IMR-90 (cell line): ENCODE measurements around the gene NYAP1. TPM values are rescaled to one million over a fixed set of nuclear protein-coding genes. Genes with fewer than 3 reads are reported as not detected.

Source experiments
- ATAC-seq: fragments of 200-7000 bp; cut with Tn5 transposase; 2 replicates; pipeline ENCODE4 v1.9.1; 2020; ENCODE audit warnings: low read depth, mild to moderate bottlenecking, moderate library complexity
- BruUV-seq: library from RNA; stranded (reverse); fragments of 400-500 nt; replicated peaks from 2 replicates; lab custom pipeline; 2021; lab: Mats Ljungman, UMichigan
- CTCF ChIA-PET: fragments of 300-600 bp; formaldehyde crosslinking; extraction: SDS; loops from one replicate; lab custom pipeline; 2021; ENCODE audit warnings: antibody characterized with exemption; lab: Yijun Ruan, JAX
- POLR2A ChIA-PET: fragments of 300-600 bp; sonication (Branson Sonifier 250); formaldehyde crosslinking; loops from one replicate; lab custom pipeline; 2022; ENCODE audit warnings: antibody characterized with exemption; ENCODE audit not compliant: unreplicated experiment; lab: Charles Lee
- DNase-seq: peaks from one replicate; pipeline ENCODE4 v3.0.0; 2013
- H2AFZ ChIP-seq: replicated peaks from 2 replicates; pipeline ENCODE3; 2013; ENCODE audit warnings: low read length, mild to moderate bottlenecking; ENCODE audit not compliant: poor library complexity
- H2AK5ac ChIP-seq: 2 replicates; pipeline ENCODE4 v1.6.1; 2013; ENCODE audit warnings: low read depth, low read length, inconsistent platforms
- H2AK9ac ChIP-seq: replicated peaks from 2 replicates; pipeline ENCODE3; 2013; ENCODE audit warnings: mild to moderate bottlenecking, low read depth, low read length, moderate library complexity; ENCODE audit not compliant: poor library complexity
- H2BK120ac ChIP-seq: 2 replicates; pipeline ENCODE4 v1.6.1; 2013; ENCODE audit warnings: low read depth, low read length, inconsistent platforms
- H2BK15ac ChIP-seq: 3 replicates; pipeline ENCODE4 v1.6.1; 2013; ENCODE audit warnings: low read depth, low read length, inconsistent platforms
- H2BK20ac ChIP-seq: 2 replicates; pipeline ENCODE4 v1.6.1; 2013; ENCODE audit warnings: low read depth, mild to moderate bottlenecking, inconsistent platforms, low read length, moderate library complexity
- H2BK5ac ChIP-seq: 2 replicates; pipeline ENCODE4 v1.6.1; 2013; ENCODE audit warnings: mild to moderate bottlenecking, low read depth, low read length, inconsistent platforms; ENCODE audit not compliant: poor library complexity, severe bottlenecking
- H3K14ac ChIP-seq: replicated peaks from 2 replicates; pipeline ENCODE4 v1.6.1; 2013; ENCODE audit warnings: low read depth, low read length, inconsistent platforms
- H3K18ac ChIP-seq: 2 replicates; pipeline ENCODE4 v1.6.1; 2013; ENCODE audit warnings: low read depth, low read length, control low read depth
- H3K23ac ChIP-seq: 2 replicates; pipeline ENCODE4 v1.6.1; 2013; ENCODE audit warnings: low read depth, low read length, inconsistent platforms
- H3K27ac ChIP-seq: 2 replicates; pipeline ENCODE4 v1.5.1; 2013; ENCODE audit warnings: mild to moderate bottlenecking, control low read depth, low read length; ENCODE audit not compliant: insufficient read depth
- H3K27me3 ChIP-seq: 2 replicates; pipeline ENCODE4 v1.6.1; 2013; ENCODE audit warnings: low read length; ENCODE audit not compliant: control insufficient read depth, insufficient read depth
- H3K36me3 ChIP-seq: 2 replicates; pipeline ENCODE4 v1.6.1; 2013; ENCODE audit warnings: low read length, mixed read lengths; ENCODE audit not compliant: control insufficient read depth, insufficient read depth
- H3K4ac ChIP-seq: 2 replicates; pipeline ENCODE4 v1.6.1; 2013; ENCODE audit warnings: low read depth, low read length, inconsistent platforms
- H3K4me1 ChIP-seq: 2 replicates; pipeline ENCODE4 v1.6.1; 2013; ENCODE audit warnings: low read length, mixed read lengths; ENCODE audit not compliant: control insufficient read depth, insufficient read depth
- H3K4me2 ChIP-seq: 2 replicates; pipeline ENCODE4 v1.6.1; 2013; ENCODE audit warnings: low read depth, mild to moderate bottlenecking, control low read depth, low read length, moderate library complexity
- H3K4me3 ChIP-seq: 2 replicates; pipeline ENCODE4 v1.5.1; 2013; ENCODE audit warnings: low read depth, mild to moderate bottlenecking, control low read depth, low read length, moderate library complexity; ENCODE audit not compliant: insufficient read depth
- H3K56ac ChIP-seq: 2 replicates; pipeline ENCODE4 v1.6.1; 2013; ENCODE audit warnings: low read length, inconsistent platforms; ENCODE audit not compliant: insufficient read depth; ENCODE audit errors: extremely low read depth
- H3K79me1 ChIP-seq, 2 experiments: 2 replicates each; pipeline ENCODE4 v1.6.1; 2013; ENCODE audit warnings: low read length in 2 of 2, inconsistent platforms in 1 of 2, low read depth in 1 of 2
- H3K9ac ChIP-seq: 2 replicates; pipeline ENCODE4 v1.6.1; 2013; ENCODE audit warnings: low read depth, low read length, control low read depth
- H3K9me1 ChIP-seq: 2 replicates; pipeline ENCODE4 v1.6.1; 2013; ENCODE audit warnings: low read length, inconsistent platforms; ENCODE audit not compliant: insufficient read depth
- H3K9me3 ChIP-seq: 2 replicates; pipeline ENCODE4 v1.6.1; 2013; ENCODE audit warnings: low read length; ENCODE audit not compliant: control insufficient read depth, insufficient read depth
- H4K20me1 ChIP-seq: 2 replicates; pipeline ENCODE4 v1.6.1; 2013; ENCODE audit warnings: low read length, inconsistent platforms; ENCODE audit not compliant: insufficient read depth
- H4K5ac ChIP-seq: 2 replicates; pipeline ENCODE4 v1.6.1; 2013; ENCODE audit warnings: mild to moderate bottlenecking, low read depth, low read length, control low read depth
- H4K8ac ChIP-seq, 2 experiments: 2 replicates each; pipeline ENCODE4 v1.6.1; 2013; ENCODE audit warnings: low read depth in 2 of 2, low read length in 2 of 2, control low read depth in 1 of 2, inconsistent platforms in 1 of 2
- H4K91ac ChIP-seq: 2 replicates; pipeline ENCODE4 v1.6.1; 2013; ENCODE audit warnings: low read depth, low read length, inconsistent platforms; ENCODE audit not compliant: insufficient read depth
- CHD1 ChIP-seq: IDR thresholded peaks from 2 replicates; pipeline ENCODE4 v1.6.1; 2012; ENCODE audit warnings: low read depth, low read length, improper control_type of control experiment
- CTCF ChIP-seq: conservative IDR thresholded peaks from 2 replicates; pipeline ENCODE4 v1.5.1; 2012; ENCODE audit warnings: mild to moderate bottlenecking, low read depth, low read length, improper control_type of control experiment
- MAFK ChIP-seq: IDR thresholded peaks from 2 replicates; pipeline ENCODE4 v1.6.1; 2012; ENCODE audit warnings: low read depth, low read length, improper control_type of control experiment
- MAZ ChIP-seq: IDR thresholded peaks from 2 replicates; pipeline ENCODE4 v1.6.1; 2012; ENCODE audit warnings: low read depth, mild to moderate bottlenecking, low read length, improper control_type of control experiment, moderate library complexity, borderline replicate concordance
- NFE2L2 ChIP-seq: fragments of 150-350 bp; IDR thresholded peaks from 2 replicates; pipeline ENCODE4 v1.6.1; 2016; ENCODE audit warnings: low read depth, mild to moderate bottlenecking, low read length
- RAD21 ChIP-seq: IDR thresholded peaks from 2 replicates; pipeline ENCODE4 v1.6.1; 2012; ENCODE audit warnings: low read length, improper control_type of control experiment
- RCOR1 ChIP-seq: IDR thresholded peaks from 2 replicates; pipeline ENCODE4 v1.6.1; 2012; ENCODE audit warnings: mild to moderate bottlenecking, low read length, improper control_type of control experiment; ENCODE audit not compliant: insufficient replicate concordance
- RFX5 ChIP-seq: IDR thresholded peaks from 2 replicates; pipeline ENCODE4 v1.8.0; 2012; ENCODE audit warnings: low read depth, mild to moderate bottlenecking, low read length, moderate library complexity
- SMC3 ChIP-seq: fragments of 150-350 bp; IDR thresholded peaks from 2 replicates; pipeline ENCODE4 v1.6.1; 2016; ENCODE audit warnings: low read depth, mild to moderate bottlenecking, antibody characterized with exemption, low read length, moderate library complexity
- USF2 ChIP-seq: fragments of 150-350 bp; IDR thresholded peaks from 2 replicates; pipeline ENCODE4 v1.6.1; 2017; ENCODE audit warnings: mild to moderate bottlenecking, antibody characterized with exemption, low read length, low read depth
- WGBS, 2 experiments: methylation state at CpG; one replicate each; pipeline versions ENCODE4 v1.1.5 to v1.1.7; 2013; ENCODE audit warnings: missing lambda C conversion rate in 2 of 2; ENCODE audit not compliant: insufficient read length in 1 of 2; ENCODE audit errors: extremely low coverage in 2 of 2; 5-methylcytosine and 5-hydroxymethylcytosine counted together
- dilution Hi-C: fragments of 300-500 bp; cut with HindIII; formaldehyde crosslinking; loops from one replicate; pipeline ENCODE4 v1.14.3; 2018; ENCODE audit warnings: low sequenced_read_pairs; ENCODE audit not compliant: unreplicated experiment
- in situ Hi-C: fragments of 300-500 bp; cut with MboI; formaldehyde crosslinking; loops from 3 replicates; pipeline ENCODE4 v1.14.3; 2019; ENCODE audit warnings: low sequenced_read_pairs, inconsistent platforms, mixed read lengths
- intact Hi-C: fragments of 100-400 bp; cut with micrococcal nuclease; formaldehyde crosslinking; loops from 2 replicates; pipeline ENCODE4 v1.10.0; 2022
- polyA plus RNA-seq, 3 experiments: library from polyadenylated mRNA; depleted of rRNA; stranded (reverse); fragments of >200 nt; gene quantifications; 2 replicates each; pipeline ENCODE4 v1.2.3, GENCODE V29; 2012; ENCODE audit warnings: low replicate concordance in 1 of 3
- total RNA-seq: library from RNA; depleted of rRNA; stranded (reverse); fragments of >200 nt; gene quantifications from 2 replicates; pipeline ENCODE4 v1.2.3, GENCODE V29; 2012

The NYAP1 gene
- total and polyA plus RNA-seq, 2 of the 4 experiments (the other 2 are of a cell fraction), result 0.18 to 1.3 TPM

DNA sequence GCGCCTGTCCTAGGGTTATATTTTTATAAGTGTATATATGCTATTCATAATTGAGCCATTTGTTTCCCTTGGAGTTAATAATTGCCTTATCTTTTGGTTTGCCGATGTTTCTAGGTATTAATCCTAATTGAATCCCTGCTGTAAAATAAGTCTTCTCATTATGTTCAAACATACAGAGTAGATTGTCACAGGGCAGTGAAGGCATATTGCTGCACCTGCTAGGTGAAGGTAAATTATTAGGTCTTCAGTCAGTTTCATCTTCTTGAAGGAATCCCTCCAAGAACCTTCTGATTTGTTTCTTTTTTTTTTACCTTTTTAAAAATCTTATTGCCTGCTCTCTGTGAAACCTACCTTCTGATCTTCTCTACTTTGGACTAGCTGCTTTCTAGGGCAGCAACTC is 37.3 kb downstream of the NYAP1 start:
- dilution Hi-C loops, result no loop called here
- Histone ChIP-seq H3K27ac (no peak overlapping the region), H3K4me2 (no peak overlapping the region), H3K9me3 (no peaks in the 10 kb centered on the region), H3K23ac (no peak overlapping the region), H2BK5ac (no peak overlapping the region), H4K5ac (no peak overlapping the region), H3K79me1 (no peaks in the 10 kb centered on the region), H3K14ac (no peak overlapping the region), H3K27me3 (peaks cover 6% of the 10 kb centered on the region), H3K18ac (no peak overlapping the region), H4K8ac (no peak overlapping the region), H2AK9ac (no peak overlapping the region), H3K4me3 (no peak overlapping the region), H3K4ac (no peak overlapping the region), H3K9me1 (no peaks in the 10 kb centered on the region), H3K56ac (no peak overlapping the region), H3K9ac (no peak overlapping the region), H4K20me1 (no peaks in the 10 kb centered on the region), H2AK5ac (no peak overlapping the region), H2BK20ac (no peak overlapping the region), H3K4me1 (no peaks in the 10 kb centered on the region; the same call in 1 of the 2 replicates), H2AFZ (no peak overlapping the region), H3K36me3 (no peaks in the 10 kb centered on the region), H4K91ac (no peak overlapping the region), H2BK15ac (no peak overlapping the region), H2BK120ac (no peak overlapping the region)
- no TSS peak for BruUV-seq
- intact Hi-C loops, result no loop called here
- ATAC-seq (no peak), DNase-seq (no peak)
- CTCF ChIA-PET, result interaction anchor here (0.6 kb wide), 1 partner anchor 1783 kb away, joined by 3 read pairs; no protein-coding TSS in a partner anchor
- no CpG with 5 or more reads among the region's 2 CpGs for WGBS, 2 experiments
- TF ChIP-seq MAZ (no peak), RCOR1 (no peak), RFX5 (no peak), CTCF (no peak), USF2 (no peak), CHD1 (no peak), MAFK (no peak), SMC3 (no peak), NFE2L2 (no peak), RAD21 (no peak)
- in situ Hi-C loops, result no loop called here
- POLR2A ChIA-PET, result no interaction called here
